ENCODE measurements around the gene CEPT1. TPM values are rescaled to one million over a fixed set of nuclear protein-coding genes. Genes with fewer than 3 reads are reported as not detected.

The CEPT1 gene
- total and polyA plus RNA-seq, 2 of the 13 experiments (the other 11 are each of a cell fraction or from before 2014, with no cell fraction given): 35.7 to 48.2 TPM

DNA sequence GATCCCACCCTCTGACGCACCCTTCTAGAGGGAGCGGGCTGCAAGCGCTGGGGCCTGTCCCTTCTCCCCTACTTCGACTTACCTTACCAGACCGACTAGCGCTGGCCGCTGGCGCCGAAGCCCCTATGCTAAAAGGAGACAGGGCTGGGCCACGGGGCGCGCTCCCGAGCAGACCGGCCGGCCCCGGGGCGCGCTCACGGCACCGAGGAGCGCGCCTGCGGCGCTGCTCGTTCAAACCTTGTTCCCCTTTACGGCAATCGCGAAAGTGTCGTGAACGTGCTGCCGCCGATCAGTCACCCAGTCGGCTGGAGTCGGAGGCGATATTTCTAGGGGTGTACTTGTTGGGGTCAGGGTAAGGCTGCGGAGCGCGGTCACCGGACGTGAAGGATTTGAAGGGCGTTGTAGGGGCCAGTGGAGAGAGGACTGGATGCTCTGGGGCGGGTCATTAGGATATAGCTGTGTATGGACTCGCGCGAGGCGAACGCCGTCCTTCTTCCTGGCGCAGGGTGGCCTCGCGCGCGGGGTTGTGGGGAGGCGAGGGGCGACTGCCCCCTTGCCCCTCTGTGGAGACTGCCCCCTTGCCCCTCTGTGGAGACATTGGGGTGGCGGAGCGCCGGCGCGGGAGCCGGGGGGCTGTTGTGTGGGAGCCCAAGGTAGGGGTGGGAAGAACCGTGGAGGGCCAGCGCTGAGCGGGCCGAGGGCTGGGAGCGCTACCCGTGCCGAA is at the start of gene CEPT1, which contains the start of gene DRAM2 (continued):
- TF ChIP-seq ARID5B (CRISPR knock-in tag; IDR thresholded peaks at IDR 0.05): peak; percentile 12; the same call in 1 of the 2 replicates
- TF ChIP-seq ATF2 (CRISPR knock-in tag; IDR thresholded peaks at IDR 0.05): 0 out of 2 replicates have a peak, but pooled peaks have one; percentile 9
- peak; percentile 89; the same call in 1 of the 2 replicates for TF ChIP-seq CCDC6 (CRISPR knock-in tag; IDR thresholded peaks at IDR 0.05)
- no peak for TF ChIP-seq STAT5B (CRISPR knock-in tag; IDR thresholded peaks at IDR 0.05)
- peak; percentile 35; the same call in 1 of the 2 replicates for TF ChIP-seq NFYB (CRISPR knock-in tag; IDR thresholded peaks at IDR 0.05)
- peak; percentile 49; the same call in 1 of the 2 replicates for TF ChIP-seq AHDC1 (CRISPR knock-in tag; IDR thresholded peaks at IDR 0.05; ENCODE audit: borderline replicate concordance)
- no peak for TF ChIP-seq ZNF256 (CRISPR knock-in tag; conservative IDR thresholded peaks at IDR 0.05)
- no peak for TF ChIP-seq ZNF407 (CRISPR knock-in tag; IDR thresholded peaks at IDR 0.05; ENCODE audit: not compliant biosample characterization)

Data from HepG2 (cell line).